K562 (cell line): ENCODE data around the gene RAB14. TPM values are rescaled to one million over a fixed set of nuclear protein-coding genes. Genes with fewer than 3 reads are reported as not detected.

ENCODE experiments used
- ATF7 ChIP-seq: fragments of 450-650 bp; IDR thresholded peaks from 2 replicates; pipeline ENCODE4 v1.7.1; 2014; ENCODE audit warnings: mild to moderate bottlenecking, moderate library complexity
- CBFA2T2 ChIP-seq: fragments of 450-650 bp; conservative IDR thresholded peaks from 2 replicates; pipeline ENCODE4 v1.6.1; 2017; ENCODE audit warnings: mild to moderate bottlenecking
- ETV5 ChIP-seq: sonication (generic); formaldehyde crosslinking; IDR thresholded peaks from 2 replicates; pipeline ENCODE4 v1.4.0; 2020; ENCODE audit warnings: low read depth, mild to moderate bottlenecking, missing genetic modification reagents
- GATAD2A ChIP-seq: fragments of 450-650 bp; IDR thresholded peaks from 2 replicates; pipeline ENCODE4 v1.6.1; 2017
- MAX ChIP-seq: sonication (generic); formaldehyde crosslinking; IDR thresholded peaks from 2 replicates; pipeline ENCODE4 v1.9.0; 2022; ENCODE audit warnings: mild to moderate bottlenecking, missing genetic modification reagents
- PTBP1 ChIP-seq: fragments of 200-400 bp; formaldehyde crosslinking; IDR thresholded peaks from 2 replicates; pipeline ENCODE4 v1.6.1; 2017; ENCODE audit warnings: low read depth, low read length
- THAP12 ChIP-seq: fragments of 250-450 bp; sonication (Bioruptor Pico); IDR thresholded peaks from 2 replicates; pipeline ENCODE4 v1.9.0; 2021; ENCODE audit warnings: mild to moderate bottlenecking, inconsistent platforms
- ZNF444 ChIP-seq: fragments of 250-450 bp; sonication (Bioruptor Pico); IDR thresholded peaks from 2 replicates; pipeline ENCODE4 v1.4.0; 2020; ENCODE audit warnings: mild to moderate bottlenecking, moderate library complexity
- polyA plus RNA-seq, 8 experiments: library from polyadenylated mRNA; depleted of rRNA in 4 of 8; stranded (reverse) in 5 of 8; unstranded in 3 of 8; fragments of >200 nt; fragmentation: Nextera tagmentation in 2 of 8; fragmentation: Illumina TruSeq in 1 of 8; extraction: Ambion mirVana in 2 of 8; extraction: Trizol in 1 of 8; gene quantifications; 2 replicates each; pipeline versions ENCODE4 v1.2.1 to v1.2.3, GENCODE V29; 2011 to 2014; ENCODE audit warnings: inconsistent platforms in 1 of 8, missing spikeins in 1 of 8
- total RNA-seq, 7 experiments: library from RNA; depleted of rRNA in 6 of 7; stranded (reverse); fragments of >200 nt in 6 of 7; fragmentation: Illumina TruSeq in 2 of 7; extraction: Trizol in 2 of 7; gene quantifications; 2 replicates each; pipeline versions ENCODE4 v1.2.1 to v1.2.3, GENCODE V29; 2011 to 2021; ENCODE audit warnings: low replicate concordance in 1 of 7
- TF ChIP-seq, protein P1 (sequence below): fragments of 450-650 bp; IDR thresholded peaks from 2 replicates; pipeline ENCODE4 v1.6.1; 2016; ENCODE audit warnings: mild to moderate bottlenecking, moderate library complexity
- TF ChIP-seq, protein P2 (sequence below): conservative IDR thresholded peaks from 2 replicates; pipeline ENCODE4 v1.6.1; 2011; ENCODE audit warnings: low read depth, mild to moderate bottlenecking, low read length; ENCODE audit not compliant: control insufficient read depth

Gene RAB14
- total and polyA plus RNA-seq, 9 of the 15 experiments (the other 6 are each of a cell fraction or from before 2014, with no cell fraction given): 10.3 to 41.8 (median 20.9) TPM

DNA sequence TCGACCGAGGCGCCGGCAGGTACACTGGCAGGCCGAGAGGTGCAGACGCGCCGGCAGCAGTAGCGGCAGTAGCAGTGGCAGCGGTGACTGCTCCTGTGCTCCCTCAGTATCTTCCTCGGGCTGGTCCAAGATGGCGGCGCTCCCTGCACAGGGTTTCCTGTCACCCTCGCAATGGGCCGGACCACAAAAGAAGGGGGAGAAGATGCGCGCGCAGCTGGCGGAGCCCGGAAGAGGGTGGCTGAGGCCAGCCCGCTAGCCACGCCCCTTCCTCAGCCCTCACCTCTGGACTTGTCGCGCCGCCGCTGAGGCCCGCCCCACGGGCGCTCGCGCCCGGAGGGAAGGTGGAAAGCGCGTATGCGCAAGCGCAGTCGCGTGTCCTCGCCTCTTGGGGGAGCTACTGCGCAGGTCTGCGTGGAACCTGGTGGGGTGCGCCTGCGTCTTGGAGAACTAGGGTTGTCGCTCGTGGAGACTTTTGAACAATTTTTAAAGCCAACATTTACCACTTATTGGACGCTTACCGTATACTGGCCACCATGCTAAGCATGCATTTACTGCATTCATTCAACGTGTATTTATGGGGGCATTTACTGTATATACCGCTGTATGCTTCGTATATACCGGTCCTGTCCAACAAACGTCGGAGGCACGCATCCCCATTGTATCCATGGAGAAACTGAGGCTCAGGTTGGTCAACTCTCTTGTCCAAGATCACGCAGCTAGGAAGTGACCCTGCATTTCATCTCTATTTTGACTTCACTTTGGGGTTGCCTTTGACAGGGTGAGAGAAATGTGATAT lies at the start of gene RAB14 (continued):
- peak; percentile 22; the same call in 1 of the 2 replicates for TF ChIP-seq THAP12 (CRISPR knock-in tag)
- TF ChIP-seq ATF7: peak; percentile 86
- peak; percentile 64; the same call in 1 of the 2 replicates for TF ChIP-seq MAX
- TF ChIP-seq, protein P1, sequence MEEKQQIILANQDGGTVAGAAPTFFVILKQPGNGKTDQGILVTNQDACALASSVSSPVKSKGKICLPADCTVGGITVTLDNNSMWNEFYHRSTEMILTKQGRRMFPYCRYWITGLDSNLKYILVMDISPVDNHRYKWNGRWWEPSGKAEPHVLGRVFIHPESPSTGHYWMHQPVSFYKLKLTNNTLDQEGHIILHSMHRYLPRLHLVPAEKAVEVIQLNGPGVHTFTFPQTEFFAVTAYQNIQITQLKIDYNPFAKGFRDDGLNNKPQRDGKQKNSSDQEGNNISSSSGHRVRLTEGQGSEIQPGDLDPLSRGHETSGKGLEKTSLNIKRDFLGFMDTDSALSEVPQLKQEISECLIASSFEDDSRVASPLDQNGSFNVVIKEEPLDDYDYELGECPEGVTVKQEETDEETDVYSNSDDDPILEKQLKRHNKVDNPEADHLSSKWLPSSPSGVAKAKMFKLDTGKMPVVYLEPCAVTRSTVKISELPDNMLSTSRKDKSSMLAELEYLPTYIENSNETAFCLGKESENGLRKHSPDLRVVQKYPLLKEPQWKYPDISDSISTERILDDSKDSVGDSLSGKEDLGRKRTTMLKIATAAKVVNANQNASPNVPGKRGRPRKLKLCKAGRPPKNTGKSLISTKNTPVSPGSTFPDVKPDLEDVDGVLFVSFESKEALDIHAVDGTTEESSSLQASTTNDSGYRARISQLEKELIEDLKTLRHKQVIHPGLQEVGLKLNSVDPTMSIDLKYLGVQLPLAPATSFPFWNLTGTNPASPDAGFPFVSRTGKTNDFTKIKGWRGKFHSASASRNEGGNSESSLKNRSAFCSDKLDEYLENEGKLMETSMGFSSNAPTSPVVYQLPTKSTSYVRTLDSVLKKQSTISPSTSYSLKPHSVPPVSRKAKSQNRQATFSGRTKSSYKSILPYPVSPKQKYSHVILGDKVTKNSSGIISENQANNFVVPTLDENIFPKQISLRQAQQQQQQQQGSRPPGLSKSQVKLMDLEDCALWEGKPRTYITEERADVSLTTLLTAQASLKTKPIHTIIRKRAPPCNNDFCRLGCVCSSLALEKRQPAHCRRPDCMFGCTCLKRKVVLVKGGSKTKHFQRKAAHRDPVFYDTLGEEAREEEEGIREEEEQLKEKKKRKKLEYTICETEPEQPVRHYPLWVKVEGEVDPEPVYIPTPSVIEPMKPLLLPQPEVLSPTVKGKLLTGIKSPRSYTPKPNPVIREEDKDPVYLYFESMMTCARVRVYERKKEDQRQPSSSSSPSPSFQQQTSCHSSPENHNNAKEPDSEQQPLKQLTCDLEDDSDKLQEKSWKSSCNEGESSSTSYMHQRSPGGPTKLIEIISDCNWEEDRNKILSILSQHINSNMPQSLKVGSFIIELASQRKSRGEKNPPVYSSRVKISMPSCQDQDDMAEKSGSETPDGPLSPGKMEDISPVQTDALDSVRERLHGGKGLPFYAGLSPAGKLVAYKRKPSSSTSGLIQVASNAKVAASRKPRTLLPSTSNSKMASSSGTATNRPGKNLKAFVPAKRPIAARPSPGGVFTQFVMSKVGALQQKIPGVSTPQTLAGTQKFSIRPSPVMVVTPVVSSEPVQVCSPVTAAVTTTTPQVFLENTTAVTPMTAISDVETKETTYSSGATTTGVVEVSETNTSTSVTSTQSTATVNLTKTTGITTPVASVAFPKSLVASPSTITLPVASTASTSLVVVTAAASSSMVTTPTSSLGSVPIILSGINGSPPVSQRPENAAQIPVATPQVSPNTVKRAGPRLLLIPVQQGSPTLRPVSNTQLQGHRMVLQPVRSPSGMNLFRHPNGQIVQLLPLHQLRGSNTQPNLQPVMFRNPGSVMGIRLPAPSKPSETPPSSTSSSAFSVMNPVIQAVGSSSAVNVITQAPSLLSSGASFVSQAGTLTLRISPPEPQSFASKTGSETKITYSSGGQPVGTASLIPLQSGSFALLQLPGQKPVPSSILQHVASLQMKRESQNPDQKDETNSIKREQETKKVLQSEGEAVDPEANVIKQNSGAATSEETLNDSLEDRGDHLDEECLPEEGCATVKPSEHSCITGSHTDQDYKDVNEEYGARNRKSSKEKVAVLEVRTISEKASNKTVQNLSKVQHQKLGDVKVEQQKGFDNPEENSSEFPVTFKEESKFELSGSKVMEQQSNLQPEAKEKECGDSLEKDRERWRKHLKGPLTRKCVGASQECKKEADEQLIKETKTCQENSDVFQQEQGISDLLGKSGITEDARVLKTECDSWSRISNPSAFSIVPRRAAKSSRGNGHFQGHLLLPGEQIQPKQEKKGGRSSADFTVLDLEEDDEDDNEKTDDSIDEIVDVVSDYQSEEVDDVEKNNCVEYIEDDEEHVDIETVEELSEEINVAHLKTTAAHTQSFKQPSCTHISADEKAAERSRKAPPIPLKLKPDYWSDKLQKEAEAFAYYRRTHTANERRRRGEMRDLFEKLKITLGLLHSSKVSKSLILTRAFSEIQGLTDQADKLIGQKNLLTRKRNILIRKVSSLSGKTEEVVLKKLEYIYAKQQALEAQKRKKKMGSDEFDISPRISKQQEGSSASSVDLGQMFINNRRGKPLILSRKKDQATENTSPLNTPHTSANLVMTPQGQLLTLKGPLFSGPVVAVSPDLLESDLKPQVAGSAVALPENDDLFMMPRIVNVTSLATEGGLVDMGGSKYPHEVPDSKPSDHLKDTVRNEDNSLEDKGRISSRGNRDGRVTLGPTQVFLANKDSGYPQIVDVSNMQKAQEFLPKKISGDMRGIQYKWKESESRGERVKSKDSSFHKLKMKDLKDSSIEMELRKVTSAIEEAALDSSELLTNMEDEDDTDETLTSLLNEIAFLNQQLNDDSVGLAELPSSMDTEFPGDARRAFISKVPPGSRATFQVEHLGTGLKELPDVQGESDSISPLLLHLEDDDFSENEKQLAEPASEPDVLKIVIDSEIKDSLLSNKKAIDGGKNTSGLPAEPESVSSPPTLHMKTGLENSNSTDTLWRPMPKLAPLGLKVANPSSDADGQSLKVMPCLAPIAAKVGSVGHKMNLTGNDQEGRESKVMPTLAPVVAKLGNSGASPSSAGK: peak; percentile 71; the same call in 1 of the 2 replicates
- 0 out of 2 replicates have a peak, but pooled peaks have one; percentile 50 for TF ChIP-seq PTBP1
- TF ChIP-seq, protein P2, sequence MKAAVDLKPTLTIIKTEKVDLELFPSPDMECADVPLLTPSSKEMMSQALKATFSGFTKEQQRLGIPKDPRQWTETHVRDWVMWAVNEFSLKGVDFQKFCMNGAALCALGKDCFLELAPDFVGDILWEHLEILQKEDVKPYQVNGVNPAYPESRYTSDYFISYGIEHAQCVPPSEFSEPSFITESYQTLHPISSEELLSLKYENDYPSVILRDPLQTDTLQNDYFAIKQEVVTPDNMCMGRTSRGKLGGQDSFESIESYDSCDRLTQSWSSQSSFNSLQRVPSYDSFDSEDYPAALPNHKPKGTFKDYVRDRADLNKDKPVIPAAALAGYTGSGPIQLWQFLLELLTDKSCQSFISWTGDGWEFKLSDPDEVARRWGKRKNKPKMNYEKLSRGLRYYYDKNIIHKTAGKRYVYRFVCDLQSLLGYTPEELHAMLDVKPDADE: no peak; the same call in 1 of the 2 replicates
- TF ChIP-seq GATAD2A: peak; percentile 100
- TF ChIP-seq ZNF444: 0 out of 2 replicates have a peak, but pooled peaks have one; percentile 41
- 0 out of 2 replicates have a peak, but pooled peaks have one; percentile 70 for TF ChIP-seq ETV5
- no peak for TF ChIP-seq CBFA2T2
